K562 (cell line): ENCODE results near the gene ATF6B. TPM values are rescaled to one million over a fixed set of nuclear protein-coding genes. Genes with fewer than 3 reads are reported as not detected.

Experiments
- ASH1L ChIP-seq: fragments of 450-650 bp; IDR thresholded peaks from 2 replicates; pipeline ENCODE4 v1.6.1; 2018; ENCODE audit warnings: borderline replicate concordance, mild to moderate bottlenecking, low read depth; ENCODE audit not compliant: partially characterized antibody
- CHD2 ChIP-seq: IDR thresholded peaks from 2 replicates; pipeline ENCODE4 v1.6.1; 2011; ENCODE audit warnings: low read depth, low read length
- CREB1 ChIP-seq, 2 experiments: sonication (generic) in 1 of 2; formaldehyde crosslinking in 1 of 2; IDR thresholded peaks; 2 replicates each; pipeline versions ENCODE4 v1.6.1 to v1.8.0; 2012 to 2022; ENCODE audit warnings: inconsistent platforms in 1 of 2, mild to moderate bottlenecking in 1 of 2, missing genetic modification reagents in 1 of 2, moderate library complexity in 1 of 2
- FOXA1 ChIP-seq: fragments of 450-650 bp; IDR thresholded peaks from 2 replicates; pipeline ENCODE4 v1.6.1; 2016; ENCODE audit warnings: mild to moderate bottlenecking, borderline replicate concordance
- GATAD2B ChIP-seq: fragments of 450-650 bp; IDR thresholded peaks from 2 replicates; pipeline ENCODE4 v1.6.1; 2017; ENCODE audit warnings: mild to moderate bottlenecking, borderline replicate concordance
- L3MBTL2 ChIP-seq: fragments of 450-650 bp; IDR thresholded peaks from 2 replicates; pipeline ENCODE4 v1.6.1; 2016; ENCODE audit warnings: mild to moderate bottlenecking, moderate library complexity
- RBM17 ChIP-seq: fragments of 200-400 bp; formaldehyde crosslinking; IDR thresholded peaks from 2 replicates; pipeline ENCODE4 v1.6.1; 2017; ENCODE audit warnings: low read depth, mild to moderate bottlenecking, low read length, borderline replicate concordance
- RFX7 ChIP-seq: fragments of 250-450 bp; sonication (Bioruptor Pico); IDR thresholded peaks from 2 replicates; pipeline ENCODE4 v1.5.1; 2021; ENCODE audit warnings: mild to moderate bottlenecking
- SREBF2 ChIP-seq: sonication (generic); formaldehyde crosslinking; IDR thresholded peaks from 2 replicates; pipeline ENCODE4 v1.4.0; 2020; ENCODE audit warnings: mild to moderate bottlenecking, missing genetic modification reagents
- TBP ChIP-seq: optimal IDR thresholded peaks from 2 replicates; pipeline ENCODE3; 2011; ENCODE audit warnings: low read depth, low read length, improper control_type of control experiment
- YY1 ChIP-seq, 3 experiments: IDR thresholded peaks; 2 replicates each; pipeline ENCODE4 v1.6.1; 2011; ENCODE audit warnings: low read length in 2 of 3, mild to moderate bottlenecking in 2 of 3, moderate library complexity in 2 of 3, borderline replicate concordance in 1 of 3, control low read depth in 1 of 3, low read depth in 1 of 3; ENCODE audit not compliant: insufficient read depth in 3 of 3, insufficient replicate concordance in 2 of 3, control insufficient read depth in 1 of 3, insufficient read length in 1 of 3; ENCODE audit errors: extremely low read depth in 1 of 3
- ZBTB40 ChIP-seq, 2 experiments: fragments of 450-650 bp in 1 of 2; sonication (generic) in 1 of 2; formaldehyde crosslinking in 1 of 2; IDR thresholded peaks; 2 replicates each; pipeline versions ENCODE4 v1.7.1 to v1.9.0; 2016 to 2022; ENCODE audit warnings: inconsistent platforms in 1 of 2, mild to moderate bottlenecking in 1 of 2, missing genetic modification reagents in 1 of 2
- ZNF445 ChIP-seq: fragments of 250-450 bp; sonication (Bioruptor Pico); IDR thresholded peaks from 2 replicates; pipeline ENCODE4 v1.4.0; 2020; ENCODE audit warnings: low read depth, mild to moderate bottlenecking, moderate library complexity
- ZNF589 ChIP-seq: fragments of 200-800 bp; sonication (Bioruptor generic); IDR thresholded peaks from 2 replicates; pipeline ENCODE4 v1.6.1; 2016; ENCODE audit warnings: low read depth, missing genetic modification characterization, missing compliant biosample characterization
- ZNF699 ChIP-seq: fragments of 250-450 bp; sonication (Bioruptor Pico); IDR thresholded peaks from 2 replicates; pipeline ENCODE4 v1.8.0; 2021; ENCODE audit warnings: mild to moderate bottlenecking, moderate library complexity; ENCODE audit not compliant: insufficient replicate concordance
- ZNF76 ChIP-seq: fragments of 250-450 bp; sonication (Bioruptor Pico); IDR thresholded peaks from 2 replicates; pipeline ENCODE4 v1.4.0; 2020; ENCODE audit warnings: mild to moderate bottlenecking, moderate library complexity, borderline replicate concordance
- ZSCAN29 ChIP-seq: fragments of 450-650 bp; IDR thresholded peaks from 2 replicates; pipeline ENCODE4 v1.6.1; 2017
- polyA plus RNA-seq, 8 experiments: library from polyadenylated mRNA; depleted of rRNA in 4 of 8; stranded (reverse) in 5 of 8; unstranded in 3 of 8; fragments of >200 nt; fragmentation: Nextera tagmentation in 2 of 8; fragmentation: Illumina TruSeq in 1 of 8; extraction: Ambion mirVana in 2 of 8; extraction: Trizol in 1 of 8; gene quantifications; 2 replicates each; pipeline versions ENCODE4 v1.2.1 to v1.2.3, GENCODE V29; 2011 to 2014; ENCODE audit warnings: inconsistent platforms in 1 of 8, missing spikeins in 1 of 8
- total RNA-seq, 7 experiments: library from RNA; depleted of rRNA in 6 of 7; stranded (reverse); fragments of >200 nt in 6 of 7; fragmentation: Illumina TruSeq in 2 of 7; extraction: Trizol in 2 of 7; gene quantifications; 2 replicates each; pipeline versions ENCODE4 v1.2.1 to v1.2.3, GENCODE V29; 2011 to 2021; ENCODE audit warnings: low replicate concordance in 1 of 7

Gene ATF6B
- total and polyA plus RNA-seq, 9 of the 15 experiments (the other 6 are each of a cell fraction or from before 2014, with no cell fraction given) = 20.7 to 131 (median 31.7) TPM

GRCh38 chr6:32152769-32153563 is 24.9 kb upstream of the ATF6B start (continued):
- peak; percentile 52 for TF ChIP-seq TBP
- TF ChIP-seq CREB1 (IDR thresholded peaks at IDR 0.05) = 0 out of 2 replicates have a peak, but pooled peaks have one; percentile 25
- TF ChIP-seq CREB1 (CRISPR knock-in tag; IDR thresholded peaks at IDR 0.05) = no peak
- TF ChIP-seq RFX7 = no peak
- no peak for TF ChIP-seq SREBF2 (CRISPR knock-in tag)
- no peak for TF ChIP-seq ZSCAN29
- TF ChIP-seq ZNF76 (CRISPR knock-in tag) = no peak
- TF ChIP-seq ZNF699 (CRISPR knock-in tag) = no peak
- no peak for TF ChIP-seq ZBTB40 (IDR thresholded peaks at IDR 0.05)
- TF ChIP-seq ZBTB40 (CRISPR knock-in tag; IDR thresholded peaks at IDR 0.05) = no peak
- TF ChIP-seq YY1 (IDR thresholded peaks at IDR 0.05; ENCODE audit: borderline replicate concordance in 1 of 3, control insufficient read depth in 1 of 3, extremely low read depth in 1 of 3, insufficient read depth in 3 of 3, insufficient read length in 1 of 3, insufficient replicate concordance in 2 of 3, low read depth in 1 of 3, low read length in 2 of 3) = no peak
- no peak for TF ChIP-seq ZNF445 (CRISPR knock-in tag)
- TF ChIP-seq FOXA1 = no peak
- no peak for TF ChIP-seq CHD2
- TF ChIP-seq ZNF589 (CRISPR knock-in tag) = 0 out of 2 replicates have a peak, but pooled peaks have one; percentile 2
- peak; percentile 30; the same call in 1 of the 2 replicates for TF ChIP-seq GATAD2B
- TF ChIP-seq L3MBTL2 = peak; percentile 55
- TF ChIP-seq RBM17 = no peak
- no peak for TF ChIP-seq ASH1L
